Mucosa of descending colon (tissue), 3 donors: ENCODE measurements around the gene NKAIN2. TPM values are rescaled to one million over a fixed set of nuclear protein-coding genes. Genes with fewer than 3 reads are reported as not detected.

ENCODE experiments used
- ATAC-seq: fragments of 200-7000 bp; cut with Tn5 transposase; one replicate; pipeline ENCODE4 v1.9.1; 2020; ENCODE audit warnings: mild to moderate bottlenecking, moderate library complexity
- DNase-seq, 3 donors: peaks; one replicate each; pipeline ENCODE4 v3.0.0-alpha.2; 2020
- H3K36me3 ChIP-seq: fragments of 200-600 bp; one replicate; pipeline ENCODE4 v1.8.0; 2021; ENCODE audit warnings: low read depth, mild to moderate bottlenecking
- H3K4me1 ChIP-seq: fragments of 200-600 bp; one replicate; pipeline ENCODE4 v1.8.0; 2021; ENCODE audit warnings: low read depth, mild to moderate bottlenecking
- H3K4me3 ChIP-seq: fragments of 200-600 bp; one replicate; pipeline ENCODE4 v1.8.0; 2021; ENCODE audit warnings: mild to moderate bottlenecking
- H3K9me3 ChIP-seq: fragments of 200-600 bp; one replicate; pipeline ENCODE4 v1.8.0; 2021; ENCODE audit warnings: mild to moderate bottlenecking
- CTCF ChIP-seq: fragments of 200-600 bp; IDR thresholded peaks from one replicate; pipeline ENCODE4 v1.8.0; 2022; ENCODE audit warnings: antibody characterized with exemption, mild to moderate bottlenecking
- intact Hi-C, 2 donors: fragments of 100-400 bp; cut with DNase I in 1 of 2; cut with micrococcal nuclease in 1 of 2; formaldehyde crosslinking; loops; one replicate each; pipeline versions ENCODE4 v1.11.0 to v1.11.1; 2022; cut with DNase I, micrococcal nuclease
- total RNA-seq, 3 donors: library from RNA; stranded (reverse); fragmentation: NEBNext Ultra II Directional in 2 of 3; extraction: Animal tissue kit (Norgen Biotek cat#: 25700) in 2 of 3; gene quantifications; one replicate each; pipeline versions ENCODE4 v1.2.1 to v1.2.4, GENCODE V29; 2021 to 2023
- donor health status: DM: no; HTN: no; CAD: no; lungs with moderate emphysema.
- donor health status: DM: no; HTN: no; CAD: no.
- donor health status: DM: no; HTN: yes; CAD: no.

Gene NKAIN2
- total RNA-seq, 3 donors from 2014 or later, result 0.34 to 4.7 (median 0.69) TPM

DNA sequence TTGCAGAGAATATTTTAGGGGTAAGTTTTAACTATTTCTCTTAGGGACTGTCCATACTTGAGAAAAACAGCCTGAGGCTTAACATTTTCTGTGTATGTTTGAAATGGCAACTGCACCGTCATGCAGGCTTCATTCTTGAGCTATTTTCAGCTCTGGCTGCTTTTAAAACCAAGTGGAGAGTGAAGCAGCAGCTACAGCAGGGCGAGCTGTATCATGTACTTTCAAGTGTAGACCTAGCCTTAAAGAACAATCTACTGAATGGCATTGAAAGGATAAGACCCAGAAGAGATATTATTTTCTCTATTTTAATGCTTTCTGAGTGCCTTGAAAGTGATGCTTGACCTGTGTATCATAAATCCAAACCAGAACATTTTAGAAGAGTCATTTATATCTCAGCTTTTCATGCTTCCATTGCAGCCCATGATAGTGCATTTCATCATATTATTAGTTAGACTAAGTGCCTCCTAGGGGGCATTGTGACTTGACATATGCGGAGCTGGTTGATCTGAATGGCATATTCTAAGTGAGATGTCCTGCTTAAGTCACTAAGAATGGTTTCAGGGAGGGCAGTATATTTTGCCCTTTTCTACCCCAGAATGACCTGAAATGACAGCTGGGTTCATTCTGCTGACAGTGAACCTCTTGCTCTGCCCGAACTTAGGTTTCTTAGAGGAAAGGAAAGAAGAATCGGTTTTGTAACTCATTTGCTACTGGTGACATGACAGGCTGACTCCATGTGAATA lies 85.3 kb downstream of the NKAIN2 start:
- no peaks in the 10 kb centered on the region for H3K4me1 ChIP-seq
- intact Hi-C loops, result no loop called here
- no peak for TF ChIP-seq CTCF
- no peaks in the 10 kb centered on the region for H3K36me3 ChIP-seq
- DNase-seq (no peak), ATAC-seq (no peak)
- no peaks in the 10 kb centered on the region for H3K9me3 ChIP-seq
- H3K4me3 ChIP-seq, result no peak overlapping the region

- Histone ChIP-seq H3K4me1 (no peaks in the 10 kb centered on the region), H3K9me3 (no peaks in the 10 kb centered on the region), H3K4me3 (no peak overlapping the region), H3K36me3 (no peaks in the 10 kb centered on the region)
- DNase-seq (no peak), ATAC-seq (no peak)
- intact Hi-C loops, result no loop called here
- TF ChIP-seq CTCF, result no peak
These were observed 91.7 kb downstream of the NKAIN2 start for GRCh38 chr6:123895346-123895745.

DNA sequence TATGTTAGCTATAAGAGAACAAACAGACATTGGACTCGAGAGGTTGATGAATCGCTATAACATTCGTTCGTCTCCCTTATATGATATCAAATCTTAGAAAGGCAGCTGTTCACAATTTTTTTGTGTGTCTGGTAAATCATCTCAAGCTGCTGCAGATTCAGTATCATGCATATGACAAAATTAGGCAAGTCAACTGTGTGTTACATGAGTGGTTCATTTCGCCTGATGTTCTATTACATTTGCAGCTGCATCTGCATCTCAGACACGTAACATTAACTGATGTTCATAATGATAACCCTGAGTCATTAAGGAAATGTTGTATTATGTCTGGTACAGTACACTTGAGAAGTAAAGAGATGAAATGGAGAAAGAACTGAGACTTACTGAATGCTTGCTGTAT lies 92.1 kb downstream of the NKAIN2 start:
- Histone ChIP-seq H3K4me3 (no peak overlapping the region), H3K4me1 (no peaks in the 10 kb centered on the region), H3K36me3 (no peaks in the 10 kb centered on the region), H3K9me3 (no peaks in the 10 kb centered on the region)
- intact Hi-C loops, result no loop called here
- TF ChIP-seq CTCF, result no peak
- no peak for DNase-seq
- ATAC-seq, result no peak

DNA sequence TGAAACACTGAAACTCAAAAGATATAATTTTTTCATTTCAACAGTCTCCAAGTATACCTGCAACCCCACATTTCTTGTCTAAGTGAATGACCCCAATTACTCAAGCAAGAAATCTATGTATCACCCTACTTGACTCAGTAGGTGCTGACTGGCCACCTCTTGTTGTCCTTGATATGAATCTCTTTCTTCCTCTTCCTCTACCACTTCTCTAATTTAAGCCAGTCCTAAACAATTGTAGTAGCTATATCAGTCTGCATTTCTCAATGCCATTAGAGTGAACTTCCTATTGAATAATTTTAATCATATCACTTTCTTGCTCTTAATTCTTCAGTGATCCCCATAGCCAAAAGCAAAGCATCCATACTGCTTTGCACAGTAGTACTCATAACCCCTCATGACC lies 93.2 kb downstream of the NKAIN2 start:
- Histone ChIP-seq H3K9me3 (no peaks in the 10 kb centered on the region), H3K4me1 (no peaks in the 10 kb centered on the region), H3K4me3 (no peak overlapping the region), H3K36me3 (no peaks in the 10 kb centered on the region)
- intact Hi-C loops, result no loop called here
- ATAC-seq, result no peak
- DNase-seq, result no peak
- no peak for TF ChIP-seq CTCF

DNA sequence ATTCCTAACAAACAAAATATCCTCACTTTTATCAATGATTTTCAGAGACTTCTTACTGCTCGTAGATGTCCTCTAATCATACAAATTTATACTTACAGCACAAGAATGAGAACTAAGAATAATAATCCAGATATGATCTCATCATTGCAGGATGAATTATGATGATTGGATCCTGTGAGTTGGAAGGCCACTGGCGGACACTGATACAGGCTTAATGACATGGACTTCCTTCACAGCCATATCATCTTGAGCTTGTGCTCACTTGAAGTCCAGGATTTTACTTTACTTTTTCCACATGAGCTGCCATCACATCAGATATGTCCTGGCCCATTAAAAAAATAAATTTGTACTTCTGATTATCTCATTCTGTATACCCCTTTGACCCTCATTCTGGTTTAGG lies 94.3 kb downstream of the NKAIN2 start:
- Histone ChIP-seq H3K36me3 (no peaks in the 10 kb centered on the region), H3K9me3 (no peaks in the 10 kb centered on the region), H3K4me1 (no peaks in the 10 kb centered on the region), H3K4me3 (no peak overlapping the region)
- intact Hi-C loops, result no loop called here
- no peak for TF ChIP-seq CTCF
- ATAC-seq (no peak), DNase-seq (no peak)

GRCh38 chr6:123898665-123899064 lies 95.0 kb downstream of the NKAIN2 start:
- Histone ChIP-seq H3K36me3 (no peaks in the 10 kb centered on the region), H3K4me1 (no peaks in the 10 kb centered on the region), H3K9me3 (no peaks in the 10 kb centered on the region), H3K4me3 (no peak overlapping the region)
- intact Hi-C loops, result no loop called here
- ATAC-seq (no peak), DNase-seq (no peak)
- TF ChIP-seq CTCF, result no peak
